ENCODE measurements around the gene GNA14.

- TF ChIP-seq CTCF (IDR thresholded peaks at IDR 0.05) (no peak), POLR2A (IDR thresholded peaks at IDR 0.05) (no peak)
These were observed 114.5 kb downstream of the GNA14 start for GRCh38 chr9:77533671-77534070.

Measured in thyroid gland (tissue), 4 donors.